GM12801 (cell line): Measurements from ENCODE around the gene STARD3NL.

Experiments
- TF ChIP-seq, protein P1 (sequence below): IDR thresholded peaks from one replicate; pipeline ENCODE4 v1.5.1; 2011; ENCODE audit warnings: control low read depth; ENCODE audit not compliant: insufficient read length; ENCODE audit errors: extremely low read depth

STARD3NL gene

DNA sequence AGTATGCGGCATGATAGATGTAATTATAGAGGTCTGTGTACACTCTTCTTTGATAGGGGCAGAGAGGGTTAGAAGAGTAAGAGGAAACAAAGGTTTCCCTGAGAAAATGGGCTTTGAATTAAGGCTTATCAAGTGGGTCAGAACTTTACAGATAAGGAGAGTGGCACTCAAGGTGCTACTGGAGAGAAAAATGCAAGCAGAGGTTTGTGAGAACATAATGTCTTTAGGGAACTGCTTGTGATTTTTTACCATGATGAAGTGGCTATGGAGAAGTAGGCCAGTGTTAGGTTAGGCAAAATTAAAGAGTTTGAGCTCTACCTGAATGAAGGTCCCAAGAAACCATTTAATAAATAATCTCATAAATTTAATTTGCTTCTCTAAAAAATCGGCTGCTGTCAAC is 14.3 kb downstream of the STARD3NL start:
- TF ChIP-seq, protein P1, sequence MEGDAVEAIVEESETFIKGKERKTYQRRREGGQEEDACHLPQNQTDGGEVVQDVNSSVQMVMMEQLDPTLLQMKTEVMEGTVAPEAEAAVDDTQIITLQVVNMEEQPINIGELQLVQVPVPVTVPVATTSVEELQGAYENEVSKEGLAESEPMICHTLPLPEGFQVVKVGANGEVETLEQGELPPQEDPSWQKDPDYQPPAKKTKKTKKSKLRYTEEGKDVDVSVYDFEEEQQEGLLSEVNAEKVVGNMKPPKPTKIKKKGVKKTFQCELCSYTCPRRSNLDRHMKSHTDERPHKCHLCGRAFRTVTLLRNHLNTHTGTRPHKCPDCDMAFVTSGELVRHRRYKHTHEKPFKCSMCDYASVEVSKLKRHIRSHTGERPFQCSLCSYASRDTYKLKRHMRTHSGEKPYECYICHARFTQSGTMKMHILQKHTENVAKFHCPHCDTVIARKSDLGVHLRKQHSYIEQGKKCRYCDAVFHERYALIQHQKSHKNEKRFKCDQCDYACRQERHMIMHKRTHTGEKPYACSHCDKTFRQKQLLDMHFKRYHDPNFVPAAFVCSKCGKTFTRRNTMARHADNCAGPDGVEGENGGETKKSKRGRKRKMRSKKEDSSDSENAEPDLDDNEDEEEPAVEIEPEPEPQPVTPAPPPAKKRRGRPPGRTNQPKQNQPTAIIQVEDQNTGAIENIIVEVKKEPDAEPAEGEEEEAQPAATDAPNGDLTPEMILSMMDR = no peak

DNA sequence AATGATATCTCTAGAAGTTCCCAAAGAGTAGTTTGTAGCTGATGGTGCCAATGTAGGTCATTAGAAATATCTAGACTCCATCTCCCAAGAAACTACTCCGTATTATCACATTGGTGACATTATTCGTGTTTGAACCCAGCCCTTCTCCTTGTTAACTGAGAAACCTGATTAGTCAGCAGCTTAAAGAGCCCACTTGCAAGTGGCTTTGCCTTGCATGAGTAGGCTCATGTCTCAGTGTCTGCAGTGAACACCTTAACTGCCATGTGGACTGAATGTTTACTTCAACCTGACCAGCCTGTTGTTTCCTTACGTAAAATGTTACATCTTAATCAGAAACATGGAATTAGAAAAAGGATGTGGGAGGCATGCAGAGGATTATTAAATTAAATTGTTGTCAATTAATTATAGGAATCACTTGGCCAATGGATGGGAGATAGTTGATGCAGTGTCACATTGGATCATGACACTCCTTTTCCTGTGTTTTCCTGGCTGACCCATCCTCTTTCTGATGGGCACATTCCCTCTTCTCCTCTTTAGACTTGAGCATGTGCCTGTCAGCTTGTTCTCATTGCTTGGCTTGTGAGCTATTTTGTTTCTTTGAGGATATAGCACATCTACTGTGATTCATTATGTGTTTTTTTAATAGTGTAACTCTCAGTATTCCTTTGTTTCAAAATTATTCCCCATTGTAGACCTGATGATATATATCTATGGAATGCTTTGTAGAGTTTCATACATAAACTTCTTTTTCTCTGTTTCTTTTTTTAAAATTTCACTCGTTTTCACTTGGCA is 18.0 kb downstream of the STARD3NL start:
- TF ChIP-seq, protein P1 = no peak

DNA sequence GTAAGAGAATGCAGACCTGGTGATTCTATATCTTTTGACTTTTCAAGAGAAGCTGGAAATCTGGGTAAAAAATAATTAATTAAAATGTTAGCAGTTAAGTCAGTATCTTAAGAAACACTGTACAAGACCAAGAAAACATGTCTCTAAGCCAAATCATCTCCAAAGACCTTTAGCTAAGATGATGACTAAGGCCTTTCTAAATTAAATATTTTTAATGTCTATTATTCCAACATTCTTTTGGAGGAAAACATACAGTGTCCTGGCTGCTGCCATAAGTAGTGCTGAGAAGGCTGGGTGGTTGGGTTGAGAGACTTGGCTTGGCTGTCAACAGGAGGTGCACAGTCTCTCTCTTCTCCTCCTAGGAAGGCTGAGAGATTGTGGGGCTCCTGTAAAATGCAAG is 20.3 kb downstream of the STARD3NL start:
- TF ChIP-seq, protein P1 = no peak

DNA sequence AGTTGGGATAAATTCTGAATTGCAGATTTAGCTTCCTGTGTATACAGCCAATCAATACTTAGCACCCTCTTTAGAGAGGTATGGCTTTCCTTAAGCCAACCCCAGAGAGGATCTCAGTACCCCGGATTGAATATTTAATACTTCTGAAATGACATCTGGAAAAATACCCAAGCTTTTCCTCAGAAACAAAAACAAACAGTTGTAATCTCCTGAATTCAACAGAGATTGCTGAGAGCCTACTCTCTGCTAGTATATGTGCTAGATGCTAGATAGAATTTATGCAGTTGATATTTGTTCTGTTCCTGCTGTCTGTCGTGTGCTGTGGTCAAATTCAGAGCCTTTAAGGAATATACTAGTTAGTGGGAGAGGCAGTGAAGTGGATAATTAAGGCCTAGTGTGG is 21.1 kb downstream of the STARD3NL start:
- TF ChIP-seq, protein P1 = no peak

DNA sequence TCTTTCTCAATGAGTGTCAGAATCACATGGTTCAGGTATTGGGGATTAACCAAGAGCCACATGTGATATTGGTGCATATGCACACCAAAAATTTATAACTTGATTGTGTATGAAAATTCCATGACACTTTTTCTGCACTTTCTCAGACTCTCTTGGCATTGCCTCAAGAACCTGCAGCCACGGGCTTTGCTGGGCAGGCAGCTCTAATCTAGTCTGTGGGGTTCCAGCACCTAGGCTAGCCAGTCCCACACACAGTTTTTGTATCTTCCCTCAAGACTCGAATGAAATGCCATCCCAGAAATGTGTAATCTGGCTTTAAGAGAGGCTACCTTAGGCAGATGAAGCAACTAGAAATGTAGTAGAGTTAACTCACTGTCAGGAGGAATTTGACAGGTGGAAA is 21.7 kb downstream of the STARD3NL start:
- TF ChIP-seq, protein P1 = no peak

DNA sequence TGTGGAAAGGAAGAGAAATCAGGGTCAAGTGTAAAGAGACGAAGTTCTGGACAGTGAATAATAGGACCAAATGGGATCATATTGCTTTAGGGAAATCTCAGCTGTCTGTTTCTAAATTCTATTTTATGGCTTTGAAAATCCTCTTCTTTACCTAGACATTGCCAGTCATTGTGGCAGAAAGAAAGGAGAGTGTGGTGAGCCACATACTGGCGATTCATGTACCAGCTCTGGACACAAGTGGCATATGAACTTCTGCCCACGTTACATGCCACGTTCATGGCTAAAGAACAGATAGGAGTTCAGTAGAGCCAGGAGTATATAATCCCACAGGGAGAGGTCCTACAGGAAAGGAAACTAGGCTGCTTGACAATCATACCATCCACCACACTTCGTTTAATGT is 28.0 kb downstream of the STARD3NL start:
- TF ChIP-seq, protein P1 = no peak

DNA sequence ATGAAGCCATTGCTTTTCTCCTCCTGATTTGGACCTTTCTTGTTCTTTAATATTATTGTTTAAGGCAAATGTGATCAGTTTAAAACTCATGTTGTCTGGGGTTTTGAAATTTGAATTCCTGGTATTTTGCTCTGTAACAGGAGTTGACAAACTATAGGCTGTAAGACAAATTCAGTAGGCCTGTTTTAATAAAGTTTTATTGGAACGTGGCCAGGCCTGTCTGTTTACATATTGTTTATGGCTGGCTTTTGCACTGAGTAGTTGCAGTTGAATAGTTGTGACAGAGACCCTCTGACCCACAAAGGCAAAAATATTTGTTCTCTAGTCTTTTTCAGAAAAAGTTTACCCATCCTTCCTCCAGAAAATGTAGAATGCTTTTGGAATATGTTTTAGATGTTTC is 29.8 kb downstream of the STARD3NL start:
- TF ChIP-seq, protein P1 = no peak

DNA sequence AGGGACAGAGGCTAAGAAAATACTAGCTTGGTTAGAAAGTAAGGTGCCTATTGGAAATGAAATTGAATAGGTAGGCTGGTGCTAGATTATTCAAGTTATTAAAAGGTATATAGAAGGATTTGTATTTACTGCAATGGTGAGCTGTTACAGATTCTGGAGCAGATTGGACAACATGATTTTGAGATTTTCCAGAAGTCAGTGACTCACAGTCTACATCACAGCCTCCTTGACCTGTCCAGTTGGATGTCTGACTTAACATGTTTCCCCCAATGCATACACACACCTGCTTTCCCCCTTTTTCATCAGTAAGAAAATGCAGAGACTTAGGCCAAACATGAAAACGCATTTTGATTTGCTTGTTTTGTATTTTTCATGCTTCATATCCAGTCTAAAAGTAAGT is 33.4 kb downstream of the STARD3NL start:
- TF ChIP-seq, protein P1 = no peak
